GM12878 (cell line): ENCODE results near the gene KDM6A. TPM values are rescaled to one million over a fixed set of nuclear protein-coding genes. Genes with fewer than 3 reads are reported as not detected.
A peak's percentile ranks its signal among the peaks of the same experiment; 100 is the strongest.

Experiments
- BCL3 ChIP-seq: IDR thresholded peaks from 2 replicates; pipeline ENCODE4 v1.6.1; 2011; ENCODE audit warnings: borderline replicate concordance, low read depth, mild to moderate bottlenecking, moderate library complexity, low read length; ENCODE audit not compliant: insufficient read depth, poor library complexity, severe bottlenecking
- HCFC1 ChIP-seq: fragments of 150-350 bp; IDR thresholded peaks from 2 replicates; pipeline ENCODE4 v1.6.1; 2014; ENCODE audit warnings: low read length
- HDGF ChIP-seq: fragments of 450-650 bp; IDR thresholded peaks from 2 replicates; pipeline ENCODE4 v1.6.1; 2016; ENCODE audit warnings: antibody characterized with exemption
- PML ChIP-seq: IDR thresholded peaks from 2 replicates; pipeline ENCODE4 v1.6.1; 2012; ENCODE audit warnings: low read length, inconsistent platforms
- POLR2A ChIP-seq: IDR thresholded peaks from 2 replicates; pipeline ENCODE4 v1.6.1; 2011; ENCODE audit warnings: low read depth, mild to moderate bottlenecking, low read length
- RUNX3 ChIP-seq: IDR thresholded peaks from 2 replicates; pipeline ENCODE4 v1.6.1; 2012; ENCODE audit warnings: low read length, inconsistent platforms
- SIN3A ChIP-seq: IDR thresholded peaks from 2 replicates; pipeline ENCODE4 v1.6.1; 2012; ENCODE audit warnings: low read depth, low read length, improper control_type of control experiment
- ZBED1 ChIP-seq: IDR thresholded peaks from 2 replicates; pipeline ENCODE4 v1.6.1; 2016; ENCODE audit warnings: borderline replicate concordance
- ZZZ3 ChIP-seq: IDR thresholded peaks from 2 replicates; pipeline ENCODE4 v1.6.1; 2011; ENCODE audit warnings: low read depth; ENCODE audit not compliant: control insufficient read depth, insufficient read length
- polyA plus RNA-seq, 11 experiments: library from polyadenylated mRNA; depleted of rRNA in 4 of 11; unstranded in 6 of 11; stranded (reverse) in 5 of 11; fragments of >200 nt; fragmentation: Nextera tagmentation in 4 of 11; fragmentation: Illumina TruSeq in 1 of 11; extraction: Ambion mirVana in 4 of 11; extraction: Trizol in 1 of 11; gene quantifications; 1 replicate in 1 of 11; 2 replicates in 10 of 11; pipeline versions ENCODE4 v1.2.1 to v1.2.3, GENCODE V29; 2011 to 2016; ENCODE audit warnings: inconsistent platforms in 2 of 11, missing spikeins in 2 of 11, low read depth in 1 of 11
- total RNA-seq, 4 experiments: library from RNA; depleted of rRNA in 3 of 4; stranded (reverse); fragments of >200 nt in 3 of 4; fragmentation: Illumina TruSeq in 1 of 4; extraction: Trizol in 1 of 4; gene quantifications; 2 replicates each; pipeline versions ENCODE4 v1.2.1 to v1.2.3, GENCODE V29; 2013 to 2021
- TF ChIP-seq, protein P1 (sequence below): IDR thresholded peaks from 2 replicates; pipeline ENCODE4 v1.6.1; 2012; ENCODE audit warnings: improper control_type of control experiment, low read depth, low read length; ENCODE audit not compliant: insufficient replicate concordance

Gene KDM6A
- total and polyA plus RNA-seq, 10 of the 15 experiments (the other 5 are each of a cell fraction or from before 2014, with no cell fraction given) = 7.9 to 29.0 (median 20.4) TPM

GRCh38 chrX:44873415-44874276, 658 bp downstream of the KDM6A start (continued):
- TF ChIP-seq HCFC1 (no peak), BCL3 (no peak), SIN3A (no peak), HDGF (no peak), POLR2A (peak; percentile 66), ZBED1 (no peak), PML (no peak), ZZZ3 (no peak), RUNX3 (peak; percentile 22; the same call in 1 of the 2 replicates)
- TF ChIP-seq, protein P1, sequence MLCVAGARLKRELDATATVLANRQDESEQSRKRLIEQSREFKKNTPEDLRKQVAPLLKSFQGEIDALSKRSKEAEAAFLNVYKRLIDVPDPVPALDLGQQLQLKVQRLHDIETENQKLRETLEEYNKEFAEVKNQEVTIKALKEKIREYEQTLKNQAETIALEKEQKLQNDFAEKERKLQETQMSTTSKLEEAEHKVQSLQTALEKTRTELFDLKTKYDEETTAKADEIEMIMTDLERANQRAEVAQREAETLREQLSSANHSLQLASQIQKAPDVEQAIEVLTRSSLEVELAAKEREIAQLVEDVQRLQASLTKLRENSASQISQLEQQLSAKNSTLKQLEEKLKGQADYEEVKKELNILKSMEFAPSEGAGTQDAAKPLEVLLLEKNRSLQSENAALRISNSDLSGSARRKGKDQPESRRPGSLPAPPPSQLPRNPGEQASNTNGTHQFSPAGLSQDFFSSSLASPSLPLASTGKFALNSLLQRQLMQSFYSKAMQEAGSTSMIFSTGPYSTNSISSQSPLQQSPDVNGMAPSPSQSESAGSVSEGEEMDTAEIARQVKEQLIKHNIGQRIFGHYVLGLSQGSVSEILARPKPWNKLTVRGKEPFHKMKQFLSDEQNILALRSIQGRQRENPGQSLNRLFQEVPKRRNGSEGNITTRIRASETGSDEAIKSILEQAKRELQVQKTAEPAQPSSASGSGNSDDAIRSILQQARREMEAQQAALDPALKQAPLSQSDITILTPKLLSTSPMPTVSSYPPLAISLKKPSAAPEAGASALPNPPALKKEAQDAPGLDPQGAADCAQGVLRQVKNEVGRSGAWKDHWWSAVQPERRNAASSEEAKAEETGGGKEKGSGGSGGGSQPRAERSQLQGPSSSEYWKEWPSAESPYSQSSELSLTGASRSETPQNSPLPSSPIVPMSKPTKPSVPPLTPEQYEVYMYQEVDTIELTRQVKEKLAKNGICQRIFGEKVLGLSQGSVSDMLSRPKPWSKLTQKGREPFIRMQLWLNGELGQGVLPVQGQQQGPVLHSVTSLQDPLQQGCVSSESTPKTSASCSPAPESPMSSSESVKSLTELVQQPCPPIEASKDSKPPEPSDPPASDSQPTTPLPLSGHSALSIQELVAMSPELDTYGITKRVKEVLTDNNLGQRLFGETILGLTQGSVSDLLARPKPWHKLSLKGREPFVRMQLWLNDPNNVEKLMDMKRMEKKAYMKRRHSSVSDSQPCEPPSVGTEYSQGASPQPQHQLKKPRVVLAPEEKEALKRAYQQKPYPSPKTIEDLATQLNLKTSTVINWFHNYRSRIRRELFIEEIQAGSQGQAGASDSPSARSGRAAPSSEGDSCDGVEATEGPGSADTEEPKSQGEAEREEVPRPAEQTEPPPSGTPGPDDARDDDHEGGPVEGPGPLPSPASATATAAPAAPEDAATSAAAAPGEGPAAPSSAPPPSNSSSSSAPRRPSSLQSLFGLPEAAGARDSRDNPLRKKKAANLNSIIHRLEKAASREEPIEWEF = no peak
